ENCODE data around the gene EPS8.

DNA sequence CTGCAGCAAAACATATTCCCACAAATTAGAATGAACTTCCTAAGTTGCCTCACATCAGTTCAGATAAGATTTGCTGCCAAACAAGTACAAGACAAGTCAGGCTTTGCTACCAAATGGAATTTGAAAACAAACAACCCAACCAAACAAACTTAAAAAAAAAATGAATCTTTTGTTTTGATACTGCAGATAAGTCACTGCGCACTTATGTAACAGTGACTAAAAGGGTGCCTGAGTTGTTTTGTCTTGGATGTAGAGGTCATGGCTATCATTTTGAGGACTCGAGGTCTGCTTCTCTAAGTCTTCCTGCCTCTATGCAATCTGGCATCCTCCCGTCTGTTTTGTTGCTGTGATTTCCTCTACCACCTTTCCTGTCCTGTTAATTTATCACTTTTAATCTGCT is 11.1 kb upstream of the EPS8 start:
- TF ChIP-seq EZH2 (IDR thresholded peaks at IDR 0.05; ENCODE audit: borderline replicate concordance, insufficient read depth, low read depth, low read length, poor library complexity, severe bottlenecking): no peak
- TF ChIP-seq, protein P1, sequence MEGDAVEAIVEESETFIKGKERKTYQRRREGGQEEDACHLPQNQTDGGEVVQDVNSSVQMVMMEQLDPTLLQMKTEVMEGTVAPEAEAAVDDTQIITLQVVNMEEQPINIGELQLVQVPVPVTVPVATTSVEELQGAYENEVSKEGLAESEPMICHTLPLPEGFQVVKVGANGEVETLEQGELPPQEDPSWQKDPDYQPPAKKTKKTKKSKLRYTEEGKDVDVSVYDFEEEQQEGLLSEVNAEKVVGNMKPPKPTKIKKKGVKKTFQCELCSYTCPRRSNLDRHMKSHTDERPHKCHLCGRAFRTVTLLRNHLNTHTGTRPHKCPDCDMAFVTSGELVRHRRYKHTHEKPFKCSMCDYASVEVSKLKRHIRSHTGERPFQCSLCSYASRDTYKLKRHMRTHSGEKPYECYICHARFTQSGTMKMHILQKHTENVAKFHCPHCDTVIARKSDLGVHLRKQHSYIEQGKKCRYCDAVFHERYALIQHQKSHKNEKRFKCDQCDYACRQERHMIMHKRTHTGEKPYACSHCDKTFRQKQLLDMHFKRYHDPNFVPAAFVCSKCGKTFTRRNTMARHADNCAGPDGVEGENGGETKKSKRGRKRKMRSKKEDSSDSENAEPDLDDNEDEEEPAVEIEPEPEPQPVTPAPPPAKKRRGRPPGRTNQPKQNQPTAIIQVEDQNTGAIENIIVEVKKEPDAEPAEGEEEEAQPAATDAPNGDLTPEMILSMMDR (IDR thresholded peaks at IDR 0.05): no peak
